ENCODE results near the gene BTBD2.
"Not testable (repeated sequence)": the region's sequence is repeated elsewhere in the genome, so short reads cannot be mapped to it uniquely, and the experiment has no call there.

The BTBD2 gene

DNA sequence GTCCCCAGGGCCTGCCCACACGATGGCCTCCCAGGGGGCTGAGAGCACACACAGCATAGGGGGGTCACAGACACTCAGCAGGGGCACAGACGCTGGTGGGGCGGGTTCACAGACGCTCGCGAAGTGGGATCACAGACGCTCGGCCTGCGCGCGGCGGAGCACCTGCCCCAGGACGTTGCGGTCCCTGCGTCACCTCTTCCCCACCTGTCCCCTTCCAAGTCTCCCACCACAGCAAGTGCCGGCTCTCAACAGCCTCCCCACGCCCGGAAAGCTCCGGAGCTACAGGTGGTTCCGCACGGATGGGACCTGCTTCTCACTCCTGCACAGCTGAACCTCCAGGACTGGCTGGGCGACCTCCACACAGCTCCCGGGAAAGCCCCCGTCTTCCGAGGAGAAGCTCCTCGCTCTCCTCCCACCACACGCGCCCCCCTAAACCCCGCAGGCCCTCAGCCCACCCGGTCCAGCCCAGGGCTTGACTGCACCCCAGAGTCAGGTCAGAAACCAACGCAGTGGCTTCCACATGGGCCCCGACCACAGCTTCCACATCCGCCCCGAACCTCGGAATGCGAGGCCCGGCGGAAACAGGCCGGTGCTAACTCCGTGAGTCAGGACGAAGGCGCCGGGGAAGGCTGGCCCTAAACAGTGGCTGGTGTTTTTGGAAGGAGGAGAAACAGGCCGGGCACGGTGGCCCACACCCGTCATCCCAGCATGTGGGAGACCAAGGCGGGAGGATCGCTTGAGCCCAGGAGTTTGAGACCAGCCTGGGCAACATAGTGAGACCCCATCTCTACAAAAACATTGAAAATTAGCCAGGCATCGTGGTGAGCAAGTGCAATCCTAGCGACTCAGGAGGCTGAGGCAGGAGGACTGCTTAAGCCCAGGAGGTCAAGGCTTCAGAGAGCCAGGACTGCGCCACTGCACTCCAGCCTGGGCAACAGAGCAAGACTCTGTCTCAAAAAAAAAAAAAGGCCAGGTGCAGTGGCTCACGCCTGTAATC lies 16.5 kb downstream of the BTBD2 start:
- DNase-seq (no peak), ATAC-seq (replicated peaks) (peak in 1 of 2 donors; percentile 21)
- H3K27me3 Mint-ChIP-seq, result no peaks in the 10 kb centered on the region
- no peaks in the 10 kb centered on the region for H3K9me3 Mint-ChIP-seq
- peaks cover 37 to 47% of the 10 kb centered on the region in 2 donors for H3K36me3 Mint-ChIP-seq
- H3K4me3 Mint-ChIP-seq, result peak overlapping the region; percentile 21 to 69
- peak overlapping the region; percentile 69 for H3K27ac Mint-ChIP-seq
- peaks cover 16 to 35% of the 10 kb centered on the region in 2 donors for H3K4me1 Mint-ChIP-seq

DNA sequence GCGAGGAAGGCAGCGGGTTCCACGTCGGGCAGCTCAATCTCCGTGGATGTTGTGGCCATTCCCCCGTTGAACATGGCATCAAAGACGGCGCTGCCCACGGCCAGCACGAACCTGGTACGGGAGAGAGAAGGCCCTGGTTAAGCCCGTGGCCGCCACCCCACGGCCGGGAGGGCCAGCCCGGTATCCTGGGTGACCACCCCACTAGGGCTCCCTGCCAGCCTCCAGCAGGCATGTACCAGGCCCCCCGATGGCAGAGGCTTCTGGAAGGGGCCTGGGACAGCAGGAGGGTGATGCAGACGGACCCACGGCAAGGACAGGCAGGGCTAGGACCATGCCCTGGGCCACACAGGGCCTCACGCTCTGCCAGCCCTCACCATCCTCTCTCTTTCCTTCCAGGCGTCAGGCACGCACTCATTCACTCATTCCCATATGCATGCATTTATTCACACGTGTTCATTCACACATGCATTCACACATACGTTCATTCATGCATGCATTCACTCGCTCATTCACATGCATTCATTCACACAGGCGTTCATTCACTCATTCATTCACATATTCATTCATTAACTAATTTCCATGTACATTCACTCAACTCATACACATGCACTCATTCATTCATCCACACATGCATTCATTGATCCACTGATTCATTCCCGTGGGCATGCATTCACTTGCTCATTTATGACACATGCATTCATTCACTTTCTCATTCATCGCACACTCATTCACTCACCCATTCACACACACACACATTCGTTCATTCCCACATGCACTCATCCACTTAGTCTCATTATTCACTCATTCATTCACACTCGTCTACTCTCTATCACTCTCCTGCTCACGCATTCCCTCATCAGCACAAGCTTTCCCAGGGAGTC lies 17.9 kb downstream of the BTBD2 start:
- Mint-ChIP-seq H3K27me3 (no peaks in the 10 kb centered on the region), H3K4me1 (peaks cover 16 to 35% of the 10 kb centered on the region in 2 donors), H3K27ac (no peak overlapping the region), H3K36me3 (peaks cover 40 to 48% of the 10 kb centered on the region in 2 donors), H3K4me3 (no peak overlapping the region), H3K9me3 (no peaks in the 10 kb centered on the region)
- DNase-seq (no peak), ATAC-seq (replicated peaks) (no peak)

DNA sequence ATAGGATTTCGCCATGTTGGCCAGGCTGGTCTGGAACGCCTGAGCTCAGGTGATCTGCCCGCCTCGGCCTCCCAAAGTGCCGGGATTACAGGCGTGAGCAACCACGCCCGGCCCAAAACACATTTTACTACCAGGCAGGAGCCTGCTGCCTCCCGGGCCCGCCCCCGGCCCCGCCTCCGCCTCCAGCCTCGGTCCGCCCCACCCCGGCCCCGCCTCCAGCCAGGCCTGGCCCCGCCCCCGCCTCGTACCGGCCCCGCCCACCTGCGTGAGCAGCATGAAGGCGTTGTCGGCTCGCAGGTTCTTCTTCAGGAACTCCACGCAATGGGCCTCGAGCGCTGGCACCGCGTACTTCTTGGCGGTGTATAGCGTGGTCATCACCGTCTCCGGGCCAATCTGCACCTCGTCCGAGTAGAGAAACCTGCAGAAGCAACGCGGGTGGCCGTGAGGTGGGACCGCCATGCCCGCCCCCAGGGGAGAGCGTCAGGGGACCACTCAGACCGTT lies 22.7 kb downstream of the BTBD2 start:
- peaks cover 38 to 59% of the 10 kb centered on the region in 2 donors for H3K36me3 Mint-ChIP-seq
- H3K27me3 Mint-ChIP-seq, result no peaks in the 10 kb centered on the region
- H3K4me1 Mint-ChIP-seq, result peaks cover 3 to 5% of the 10 kb centered on the region in 2 donors
- DNase-seq (no peak), ATAC-seq (replicated peaks) (no peak)
- H3K4me3 Mint-ChIP-seq, result no peak overlapping the region
- no peak overlapping the region for H3K27ac Mint-ChIP-seq
- H3K9me3 Mint-ChIP-seq, result no peaks in the 10 kb centered on the region

DNA sequence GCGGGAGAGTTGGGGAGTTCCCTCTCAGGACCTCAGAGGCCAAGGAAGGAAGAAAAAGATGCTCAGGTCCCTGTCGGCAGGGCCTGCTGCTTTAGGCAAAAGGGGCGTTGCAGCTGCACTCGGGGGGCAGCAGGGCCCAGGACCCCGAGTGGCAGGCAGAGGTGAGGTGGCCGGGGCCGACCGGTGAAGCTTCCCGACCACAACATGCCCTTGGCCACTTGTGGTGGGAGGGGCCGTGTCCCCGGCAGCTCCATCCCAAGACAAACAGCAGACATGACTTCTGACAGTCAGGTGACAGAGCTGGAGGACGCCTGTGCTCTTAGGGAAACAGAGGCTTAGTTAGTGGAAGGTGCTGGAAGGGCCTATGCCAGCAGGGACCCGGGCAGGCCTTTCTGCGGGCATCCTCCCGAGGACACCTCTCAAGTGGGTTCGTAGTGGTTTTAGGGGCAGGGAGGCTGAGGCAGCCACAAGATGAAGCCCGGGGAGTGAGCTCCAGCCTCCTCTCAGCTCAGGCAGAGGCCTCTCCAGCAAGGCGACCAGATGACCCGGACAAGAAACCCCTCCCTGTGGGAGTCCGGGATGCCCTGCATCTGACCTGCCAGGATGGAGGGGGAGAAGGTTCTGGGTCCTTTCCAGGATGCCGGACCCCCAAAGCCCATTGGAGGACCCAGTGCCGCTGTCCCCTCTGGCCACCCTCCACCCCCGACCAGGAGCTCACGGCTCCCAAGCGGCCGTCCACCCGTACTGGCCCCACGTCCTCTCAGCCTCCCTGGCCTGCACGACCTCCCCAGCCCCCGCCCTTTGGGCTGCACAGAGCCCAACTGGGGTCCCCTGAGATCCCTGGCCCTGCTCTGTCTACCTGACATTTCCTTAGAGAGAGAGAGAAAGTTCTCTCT lies 24.2 kb downstream of the BTBD2 start:
- ATAC-seq (replicated peaks), result no peak
- no peak for DNase-seq

DNA sequence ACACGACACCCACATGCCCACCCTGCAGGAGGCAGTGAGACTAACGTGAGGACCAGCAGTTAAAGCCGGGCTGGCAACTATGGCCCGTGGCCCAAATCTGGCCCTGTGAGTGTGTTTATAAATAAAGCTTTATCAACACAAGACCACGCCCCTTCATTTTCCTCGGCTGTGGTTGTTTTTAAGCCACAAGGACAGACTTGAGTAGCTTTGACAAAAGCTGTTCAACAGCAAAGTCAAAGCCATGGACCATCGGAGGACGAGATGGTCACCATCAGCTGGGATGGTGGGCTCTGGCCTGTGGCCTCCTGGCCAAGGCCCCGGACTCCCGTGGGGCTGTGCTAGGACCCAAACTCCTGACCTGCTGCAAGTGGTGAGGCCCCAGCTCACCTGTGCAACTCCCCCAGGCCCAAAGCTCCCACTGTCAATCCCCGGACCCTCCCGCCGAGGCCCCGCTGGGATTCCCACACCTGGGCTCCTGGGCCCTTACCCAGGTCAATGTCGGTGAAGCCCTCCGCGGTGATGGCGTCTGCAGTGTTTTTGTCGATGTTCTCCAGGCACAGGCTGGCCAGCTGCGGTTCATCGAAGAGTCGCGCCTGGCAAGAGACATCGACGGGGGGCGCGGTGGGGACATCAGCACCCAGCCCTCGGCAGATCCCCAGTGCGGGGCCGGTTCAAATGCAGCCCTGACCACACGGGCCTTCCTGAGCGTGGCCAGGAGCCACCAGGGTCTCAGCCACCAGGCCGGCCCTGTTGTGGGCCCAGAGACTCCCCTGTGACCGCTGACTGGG lies 25.1 kb downstream of the BTBD2 start:
- Mint-ChIP-seq H3K4me3 (no peak overlapping the region), H3K9me3 (no peaks in the 10 kb centered on the region), H3K36me3 (peaks cover 35 to 59% of the 10 kb centered on the region in 2 donors), H3K27me3 (no peaks in the 10 kb centered on the region), H3K4me1 (no peaks in the 10 kb centered on the region), H3K27ac (peak overlapping the region; percentile 14)
- ATAC-seq (replicated peaks), result no peak
- no peak for DNase-seq

More for the DNA sequence above, 24.2 kb downstream of the BTBD2 start:
- Mint-ChIP-seq H3K27me3 (no peaks in the 10 kb centered on the region), H3K9me3 (no peaks in the 10 kb centered on the region), H3K36me3 (peaks cover 38 to 60% of the 10 kb centered on the region in 2 donors), H3K27ac (peak overlapping the region; percentile 69), H3K4me1 (no peaks in the 10 kb centered on the region), H3K4me3 (no peak overlapping the region)

DNA sequence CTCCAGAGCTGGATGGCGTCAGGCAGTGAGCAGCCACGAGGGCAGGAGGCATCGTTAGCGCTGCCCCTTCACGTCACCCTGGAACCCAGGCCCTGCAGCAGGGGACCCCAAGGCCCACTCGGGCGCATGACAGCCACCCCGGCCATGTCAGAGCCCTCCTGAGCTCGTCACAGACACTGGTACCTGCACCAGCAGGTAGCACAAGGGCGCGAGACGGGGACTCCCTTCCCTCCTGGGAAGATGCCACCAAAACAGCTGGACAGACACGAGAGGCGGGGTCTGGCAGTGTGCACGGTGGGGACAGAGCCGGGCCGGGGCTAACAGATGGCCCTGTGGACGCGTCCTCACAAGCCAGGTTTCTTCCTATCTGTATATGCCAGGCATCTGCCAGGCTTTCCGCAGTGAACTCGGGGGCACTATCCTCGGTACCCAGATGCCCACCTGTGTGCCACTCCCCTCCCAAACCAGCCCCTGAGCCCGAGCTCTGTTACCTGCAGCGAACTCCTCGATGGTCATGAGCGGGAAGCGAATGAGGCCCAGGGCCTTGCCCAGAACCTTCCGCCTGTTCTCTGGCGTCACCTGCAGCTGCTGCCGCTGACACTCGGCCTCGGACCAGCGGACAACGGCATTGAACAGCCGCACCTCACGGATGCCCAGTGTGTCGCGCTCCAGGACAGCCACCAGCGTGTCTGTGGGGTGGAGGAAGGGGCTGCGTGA lies 25.8 kb downstream of the BTBD2 start:
- Mint-ChIP-seq H3K27ac (peak overlapping the region; percentile 51), H3K9me3 (no peaks in the 10 kb centered on the region)

DNA sequence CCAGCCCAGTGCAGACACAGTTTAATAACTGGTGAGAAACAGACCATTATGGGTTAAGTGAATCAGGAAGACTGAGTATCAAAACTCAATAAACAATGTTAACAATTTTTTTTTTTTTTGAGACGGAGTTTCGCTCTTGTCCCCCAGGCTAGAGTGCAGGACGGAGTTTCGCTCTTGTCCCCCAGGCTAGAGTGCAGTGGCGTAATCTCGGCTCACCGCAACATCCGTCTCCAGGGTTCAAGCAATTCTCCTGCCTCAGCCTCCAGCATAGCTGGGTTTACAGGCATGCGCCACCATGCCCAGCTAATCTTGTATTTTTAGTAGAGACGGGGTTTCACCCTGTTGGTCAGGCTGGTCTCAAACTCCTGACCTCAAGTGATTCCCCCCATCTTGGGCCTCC lies 27.1 kb downstream of the BTBD2 start:
- H3K4me3 Mint-ChIP-seq, DNase-seq, H3K27me3 Mint-ChIP-seq, H3K4me1 Mint-ChIP-seq, H3K27ac Mint-ChIP-seq, H3K9me3 Mint-ChIP-seq: not testable (repeated sequence)
- peaks cover 37 to 64% of the 10 kb centered on the region in 2 donors for H3K36me3 Mint-ChIP-seq
- ATAC-seq (replicated peaks), result peak in 1 of 2 donors; percentile 6

More for the DNA sequence above, 25.8 kb downstream of the BTBD2 start:
- H3K36me3 Mint-ChIP-seq, result peaks cover 37 to 64% of the 10 kb centered on the region in 2 donors
- H3K27me3 Mint-ChIP-seq, result no peaks in the 10 kb centered on the region
- no peaks in the 10 kb centered on the region for H3K4me1 Mint-ChIP-seq
- peak overlapping the region in 1 of 2 donors; percentile 25 for H3K4me3 Mint-ChIP-seq
- DNase-seq, result no peak
- ATAC-seq (replicated peaks), result no peak

DNA sequence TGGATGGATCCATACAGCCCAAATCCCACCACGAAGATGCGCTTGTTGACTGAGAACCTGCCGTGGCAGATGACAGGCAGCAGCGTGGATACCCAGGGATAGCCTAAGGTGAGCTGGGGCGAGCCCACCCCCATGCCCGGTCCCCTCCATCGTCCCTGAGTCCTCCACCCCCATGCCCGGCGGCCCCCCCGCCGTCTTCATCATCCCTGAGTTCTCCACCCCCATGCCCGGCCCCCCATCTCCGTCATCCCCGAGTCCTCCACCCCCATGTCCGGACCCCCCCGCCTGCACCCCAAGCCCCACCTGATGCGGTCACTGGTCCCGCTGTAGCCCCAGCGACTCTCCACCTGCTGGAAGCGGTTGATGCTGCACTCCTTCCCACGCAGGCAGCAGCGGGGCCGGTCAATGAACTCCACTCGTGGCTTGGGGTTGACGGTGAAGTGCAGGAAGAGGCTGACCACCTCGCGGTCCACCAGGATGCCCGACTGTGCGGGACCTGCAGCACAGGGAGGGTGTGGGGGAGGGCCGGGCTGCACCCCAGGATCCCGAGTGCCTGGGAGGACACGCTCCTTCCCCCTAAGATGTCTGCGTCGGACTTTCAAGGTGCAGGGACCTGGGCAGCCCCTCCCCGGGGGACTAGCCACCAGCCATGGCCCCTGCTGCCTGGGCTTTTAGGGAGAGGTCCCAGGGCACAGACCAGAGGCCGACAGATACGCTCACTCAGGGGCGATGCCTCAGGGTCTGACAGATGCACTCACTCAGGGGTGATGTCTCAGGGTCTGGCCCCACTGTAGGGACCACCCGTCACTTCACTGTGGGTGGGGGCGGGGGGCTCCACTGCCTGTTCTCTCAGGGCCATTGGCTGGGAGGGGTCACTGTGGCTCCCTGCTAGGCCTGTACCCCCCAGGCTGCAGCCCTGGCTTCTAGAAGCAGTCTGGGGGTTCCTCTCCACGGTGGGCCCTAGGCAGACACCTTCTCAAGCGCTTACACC lies 28.0 kb downstream of the BTBD2 start:
- ATAC-seq (replicated peaks) (peak in 1 of 2 donors; percentile 11), DNase-seq (no peak)
- H3K9me3 Mint-ChIP-seq, result no peaks in the 10 kb centered on the region
- no peak overlapping the region for H3K4me3 Mint-ChIP-seq
- no peaks in the 10 kb centered on the region for H3K27me3 Mint-ChIP-seq
- H3K36me3 Mint-ChIP-seq, result peaks cover 33 to 61% of the 10 kb centered on the region in 2 donors
- H3K27ac Mint-ChIP-seq, result peak overlapping the region; percentile 47
- peaks cover 0 to 1% of the 10 kb centered on the region in 2 donors for H3K4me1 Mint-ChIP-seq

DNA sequence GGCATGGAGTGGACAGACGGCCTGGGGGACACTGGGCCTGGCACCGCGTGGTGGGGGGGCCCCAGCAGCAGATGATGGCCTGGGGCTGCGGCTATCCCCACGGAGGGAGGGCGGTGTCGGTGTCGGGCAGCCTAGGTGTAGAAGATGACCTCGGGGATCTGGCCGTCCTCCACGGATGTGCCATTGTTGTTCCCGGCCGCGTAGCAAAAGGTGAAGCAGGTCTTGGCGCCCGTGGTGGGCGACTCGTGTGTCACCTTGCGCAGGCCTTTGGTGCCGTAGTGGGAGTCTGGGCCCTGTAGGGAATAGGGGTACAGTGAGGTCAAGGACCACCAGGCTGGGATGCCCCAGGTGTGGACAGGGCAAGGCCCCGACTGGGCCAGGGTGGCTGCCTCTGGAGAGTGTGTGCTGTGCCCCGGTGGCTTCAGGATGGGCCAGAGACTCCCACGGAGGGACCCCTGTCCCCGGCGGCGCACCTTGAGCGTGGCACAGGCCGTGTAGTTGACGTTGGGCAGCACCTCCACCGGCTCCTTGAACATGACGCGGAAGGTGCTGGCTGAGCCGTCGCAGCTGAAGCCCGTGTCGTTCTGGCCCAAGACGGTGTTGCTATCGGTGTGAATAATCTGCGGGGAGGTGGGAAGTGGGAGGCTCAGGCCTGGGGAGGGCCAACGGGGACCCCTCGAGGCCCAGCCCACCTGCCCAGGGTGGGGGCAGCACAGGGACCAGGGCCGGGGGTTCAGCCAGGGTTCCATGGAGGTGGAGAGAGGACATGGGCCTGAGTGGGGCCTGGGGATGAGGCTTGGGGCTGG lies 29.0 kb downstream of the BTBD2 start:
- Mint-ChIP-seq H3K27me3 (no peaks in the 10 kb centered on the region), H3K4me3 (no peak overlapping the region), H3K36me3 (peaks cover 31 to 61% of the 10 kb centered on the region in 2 donors), H3K4me1 (peaks cover 0 to 1% of the 10 kb centered on the region in 2 donors), H3K27ac (peak overlapping the region; percentile 47), H3K9me3 (no peaks in the 10 kb centered on the region)
- ATAC-seq (replicated peaks) (peak; percentile 16 to 17), DNase-seq (no peak)

DNA sequence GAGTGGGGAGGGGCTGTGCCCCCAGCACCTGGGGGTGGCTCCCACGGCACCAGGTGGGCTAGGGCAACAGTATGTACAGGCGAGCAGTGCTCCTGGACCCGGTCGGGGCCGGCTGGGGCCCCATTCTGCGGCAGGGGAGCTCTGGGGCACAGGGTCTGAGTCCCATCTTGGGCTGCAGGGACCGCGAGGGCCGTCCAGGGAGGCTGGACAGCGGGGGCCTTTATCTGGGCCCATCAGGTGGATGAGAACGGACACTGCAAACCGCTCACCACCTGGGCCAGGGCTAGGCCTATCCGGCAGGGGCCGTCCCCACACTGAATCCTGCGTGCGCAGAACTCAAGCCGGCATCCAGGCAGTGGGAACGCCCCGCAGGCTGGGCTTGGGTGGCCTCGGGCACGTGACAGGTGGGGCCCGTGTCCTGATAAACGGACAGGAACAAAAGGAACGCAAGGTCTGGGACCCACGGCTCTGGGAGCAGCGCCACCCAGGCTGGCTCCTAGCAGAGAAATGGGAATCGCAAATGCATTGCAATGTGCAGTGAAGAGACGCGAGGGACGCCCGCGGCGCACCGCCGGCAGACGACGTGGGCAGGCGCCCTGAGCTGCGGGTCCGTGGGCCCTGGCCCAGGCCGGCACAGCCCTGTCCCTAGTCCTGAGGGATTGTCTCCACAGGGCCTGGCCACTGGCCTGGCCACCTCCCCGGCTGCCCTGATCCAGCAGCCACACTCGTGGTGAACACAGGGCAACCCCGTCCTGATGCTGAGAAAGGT lies 29.7 kb downstream of the BTBD2 start:
- peak in 1 of 2 donors; percentile 7 for ATAC-seq (replicated peaks)

More for the DNA sequence above, 29.7 kb downstream of the BTBD2 start:
- Mint-ChIP-seq H3K27me3 (no peaks in the 10 kb centered on the region), H3K9me3 (no peaks in the 10 kb centered on the region), H3K27ac (peak overlapping the region; percentile 67), H3K4me1 (peaks cover 0 to 3% of the 10 kb centered on the region in 2 donors), H3K36me3 (peaks cover 31 to 59% of the 10 kb centered on the region in 2 donors), H3K4me3 (peak overlapping the region in 1 of 2 donors; percentile 39)
- no peak for DNase-seq

Measured in stimulated activated naive B cell treated with anti-CD40 and anti-IgM and Interleukin-4, amounts not matched to agents 10 μg/mL and 1 μg/mL and 100 μg/mL, for 72 hours (primary cell).